K562 (cell line): ENCODE data around the gene COQ10B. TPM values are rescaled to one million over a fixed set of nuclear protein-coding genes. Genes with fewer than 3 reads are reported as not detected.

Experiments
- ARID3A ChIP-seq: IDR thresholded peaks from 2 replicates; pipeline ENCODE4 v1.6.1; 2012; ENCODE audit warnings: low read depth, low read length, improper control_type of control experiment, borderline replicate concordance
- BDP1 ChIP-seq: IDR thresholded peaks from 3 replicates; pipeline ENCODE4 v1.6.1; 2011; ENCODE audit not compliant: insufficient read length, insufficient read depth
- FOXO4 ChIP-seq: fragments of 450-650 bp; formaldehyde crosslinking; IDR thresholded peaks from 2 replicates; pipeline ENCODE4 v1.4.0; 2020; ENCODE audit warnings: mild to moderate bottlenecking, moderate library complexity
- HES1 ChIP-seq: fragments of 450-650 bp; IDR thresholded peaks from 2 replicates; pipeline ENCODE4 v1.6.1; 2016; ENCODE audit warnings: low read depth, mild to moderate bottlenecking, moderate library complexity
- IRF2 ChIP-seq: sonication (generic); formaldehyde crosslinking; IDR thresholded peaks from 2 replicates; pipeline ENCODE4 v1.8.1; 2022; ENCODE audit warnings: mild to moderate bottlenecking, missing genetic modification reagents
- KAT7 ChIP-seq: sonication (generic); formaldehyde crosslinking; IDR thresholded peaks from 2 replicates; pipeline ENCODE4 v1.8.0; 2022; ENCODE audit warnings: missing genetic modification reagents, mild to moderate bottlenecking, borderline replicate concordance
- MCM3 ChIP-seq: fragments of 450-650 bp; IDR thresholded peaks from 2 replicates; pipeline ENCODE4 v1.6.1; 2016
- SMAD1 ChIP-seq: fragments of 150-350 bp; IDR thresholded peaks from 2 replicates; pipeline ENCODE4 v1.6.1; 2014; ENCODE audit warnings: low read length, low read depth; ENCODE audit not compliant: partially characterized antibody
- ZC3H11A ChIP-seq: IDR thresholded peaks from 2 replicates; pipeline ENCODE4 v1.6.1; 2012; ENCODE audit warnings: low read depth, low read length, improper control_type of control experiment
- ZKSCAN8 ChIP-seq: fragments of 200-800 bp; sonication (Bioruptor generic); IDR thresholded peaks from 2 replicates; pipeline ENCODE4 v1.6.1; 2016; ENCODE audit warnings: missing genetic modification characterization, missing compliant biosample characterization
- ZNF561 ChIP-seq: fragments of 450-650 bp; formaldehyde crosslinking; conservative IDR thresholded peaks from 2 replicates; pipeline ENCODE4 v1.4.0; 2020; ENCODE audit warnings: mild to moderate bottlenecking, moderate library complexity
- ZNF696 ChIP-seq: fragments of 250-450 bp; sonication (Bioruptor Pico); conservative IDR thresholded peaks from 2 replicates; pipeline ENCODE4 v1.4.0; 2020; ENCODE audit warnings: mild to moderate bottlenecking, moderate library complexity
- polyA plus RNA-seq, 8 experiments: library from polyadenylated mRNA; depleted of rRNA in 4 of 8; stranded (reverse) in 5 of 8; unstranded in 3 of 8; fragments of >200 nt; fragmentation: Nextera tagmentation in 2 of 8; fragmentation: Illumina TruSeq in 1 of 8; extraction: Ambion mirVana in 2 of 8; extraction: Trizol in 1 of 8; gene quantifications; 2 replicates each; pipeline versions ENCODE4 v1.2.1 to v1.2.3, GENCODE V29; 2011 to 2014; ENCODE audit warnings: inconsistent platforms in 1 of 8, missing spikeins in 1 of 8
- total RNA-seq, 7 experiments: library from RNA; depleted of rRNA in 6 of 7; stranded (reverse); fragments of >200 nt in 6 of 7; fragmentation: Illumina TruSeq in 2 of 7; extraction: Trizol in 2 of 7; gene quantifications; 2 replicates each; pipeline versions ENCODE4 v1.2.1 to v1.2.3, GENCODE V29; 2011 to 2021; ENCODE audit warnings: low replicate concordance in 1 of 7
- TF ChIP-seq, protein P1 (sequence below), 2 experiments: fragments of 450-650 bp in 1 of 2; IDR thresholded peaks; 2 replicates each; pipeline ENCODE4 v1.6.1; 2011 to 2017; ENCODE audit warnings: low read depth in 2 of 2, antibody characterized with exemption in 1 of 2, borderline replicate concordance in 1 of 2, low read length in 1 of 2, mild to moderate bottlenecking in 1 of 2, mixed read lengths in 1 of 2; ENCODE audit not compliant: control insufficient read depth in 1 of 2
- TF ChIP-seq, protein P2 (sequence below): fragments of 450-650 bp; IDR thresholded peaks from 2 replicates; pipeline ENCODE4 v1.6.1; 2016
- TF ChIP-seq, protein P3 (sequence below): fragments of 450-650 bp; IDR thresholded peaks from 2 replicates; pipeline ENCODE4 v1.6.1; 2016; ENCODE audit warnings: antibody characterized with exemption

The COQ10B gene
- total and polyA plus RNA-seq, 9 of the 15 experiments (the other 6 are each of a cell fraction or from before 2014, with no cell fraction given) = 3.1 to 13.1 (median 7.7) TPM

- TF ChIP-seq, protein P1, sequence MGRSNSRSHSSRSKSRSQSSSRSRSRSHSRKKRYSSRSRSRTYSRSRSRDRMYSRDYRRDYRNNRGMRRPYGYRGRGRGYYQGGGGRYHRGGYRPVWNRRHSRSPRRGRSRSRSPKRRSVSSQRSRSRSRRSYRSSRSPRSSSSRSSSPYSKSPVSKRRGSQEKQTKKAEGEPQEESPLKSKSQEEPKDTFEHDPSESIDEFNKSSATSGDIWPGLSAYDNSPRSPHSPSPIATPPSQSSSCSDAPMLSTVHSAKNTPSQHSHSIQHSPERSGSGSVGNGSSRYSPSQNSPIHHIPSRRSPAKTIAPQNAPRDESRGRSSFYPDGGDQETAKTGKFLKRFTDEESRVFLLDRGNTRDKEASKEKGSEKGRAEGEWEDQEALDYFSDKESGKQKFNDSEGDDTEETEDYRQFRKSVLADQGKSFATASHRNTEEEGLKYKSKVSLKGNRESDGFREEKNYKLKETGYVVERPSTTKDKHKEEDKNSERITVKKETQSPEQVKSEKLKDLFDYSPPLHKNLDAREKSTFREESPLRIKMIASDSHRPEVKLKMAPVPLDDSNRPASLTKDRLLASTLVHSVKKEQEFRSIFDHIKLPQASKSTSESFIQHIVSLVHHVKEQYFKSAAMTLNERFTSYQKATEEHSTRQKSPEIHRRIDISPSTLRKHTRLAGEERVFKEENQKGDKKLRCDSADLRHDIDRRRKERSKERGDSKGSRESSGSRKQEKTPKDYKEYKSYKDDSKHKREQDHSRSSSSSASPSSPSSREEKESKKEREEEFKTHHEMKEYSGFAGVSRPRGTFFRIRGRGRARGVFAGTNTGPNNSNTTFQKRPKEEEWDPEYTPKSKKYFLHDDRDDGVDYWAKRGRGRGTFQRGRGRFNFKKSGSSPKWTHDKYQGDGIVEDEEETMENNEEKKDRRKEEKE (IDR thresholded peaks at IDR 0.05; ENCODE audit: borderline replicate concordance in 1 of 2, control insufficient read depth in 1 of 2, low read depth in 2 of 2, low read length in 1 of 2) = 0 out of 4 replicates have a peak, but pooled peaks of 1 of the 2 experiments have one; percentile 48
- TF ChIP-seq BDP1 = no peak
- no peak for TF ChIP-seq ZNF696 (CRISPR knock-in tag)
- TF ChIP-seq, protein P2, sequence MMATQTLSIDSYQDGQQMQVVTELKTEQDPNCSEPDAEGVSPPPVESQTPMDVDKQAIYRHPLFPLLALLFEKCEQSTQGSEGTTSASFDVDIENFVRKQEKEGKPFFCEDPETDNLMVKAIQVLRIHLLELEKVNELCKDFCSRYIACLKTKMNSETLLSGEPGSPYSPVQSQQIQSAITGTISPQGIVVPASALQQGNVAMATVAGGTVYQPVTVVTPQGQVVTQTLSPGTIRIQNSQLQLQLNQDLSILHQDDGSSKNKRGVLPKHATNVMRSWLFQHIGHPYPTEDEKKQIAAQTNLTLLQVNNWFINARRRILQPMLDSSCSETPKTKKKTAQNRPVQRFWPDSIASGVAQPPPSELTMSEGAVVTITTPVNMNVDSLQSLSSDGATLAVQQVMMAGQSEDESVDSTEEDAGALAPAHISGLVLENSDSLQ = peak; percentile 31; the same call in 1 of the 2 replicates
- 0 out of 2 replicates have a peak, but pooled peaks have one; percentile 5 for TF ChIP-seq ZKSCAN8 (CRISPR knock-in tag)
- TF ChIP-seq HES1 = no peak
- TF ChIP-seq IRF2 (CRISPR knock-in tag) = no peak
- TF ChIP-seq KAT7 (CRISPR knock-in tag) = peak; percentile 62; the same call in 1 of the 2 replicates
- TF ChIP-seq, protein P3, sequence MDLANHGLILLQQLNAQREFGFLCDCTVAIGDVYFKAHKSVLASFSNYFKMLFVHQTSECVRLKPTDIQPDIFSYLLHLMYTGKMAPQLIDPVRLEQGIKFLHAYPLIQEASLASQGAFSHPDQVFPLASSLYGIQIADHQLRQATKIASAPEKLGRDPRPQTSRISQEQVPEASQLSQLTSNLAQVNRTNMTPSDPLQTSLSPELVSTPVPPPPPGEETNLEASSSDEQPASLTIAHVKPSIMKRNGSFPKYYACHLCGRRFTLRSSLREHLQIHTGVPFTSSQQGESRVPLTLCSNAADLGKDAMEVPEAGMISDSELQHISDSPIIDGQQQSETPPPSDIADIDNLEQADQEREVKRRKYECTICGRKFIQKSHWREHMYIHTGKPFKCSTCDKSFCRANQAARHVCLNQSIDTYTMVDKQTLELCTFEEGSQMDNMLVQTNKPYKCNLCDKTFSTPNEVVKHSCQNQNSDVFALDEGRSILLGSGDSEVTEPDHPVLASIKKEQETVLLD = peak; percentile 85; the same call in 1 of the 2 replicates
- TF ChIP-seq ARID3A = no peak
- no peak for TF ChIP-seq ZNF561 (CRISPR knock-in tag)
- TF ChIP-seq ZC3H11A = no peak
- no peak for TF ChIP-seq FOXO4 (CRISPR knock-in tag)
- TF ChIP-seq MCM3 = no peak
- peak; percentile 73 for TF ChIP-seq SMAD1
These were observed 18.5 kb upstream of the COQ10B start, which contains the start of gene SF3B1 (continued) for GRCh38 chr2:197434541-197435513.
